GM18907 (cell line): ENCODE results near the gene C1QTNF1.
A peak's percentile ranks its signal among the peaks of the same experiment; 100 is the strongest.
"Not testable (repeated sequence)": the region's sequence is repeated elsewhere in the genome, so short reads cannot be mapped to it uniquely, and the experiment has no call there.

Experiments used
- ATAC-seq: cut with Tn5 transposase; IDR thresholded peaks from one replicate; pipeline ENCODE4 v1.9.1; 2021; ENCODE audit warnings: mild to moderate bottlenecking, moderate library complexity; ENCODE audit not compliant: unreplicated experiment

The C1QTNF1 gene

GRCh38 chr17:79005063-79005861 lies 18.7 kb upstream of the C1QTNF1 start:
- ATAC-seq: no peak

GRCh38 chr17:79006046-79006445 lies 17.9 kb upstream of the C1QTNF1 start:
- ATAC-seq: no peak

- ATAC-seq: no peak
Observed at GRCh38 chr17:79006794-79007503, 17.0 kb upstream of the C1QTNF1 start.

GRCh38 chr17:79007504-79008381 lies 16.2 kb upstream of the C1QTNF1 start:
- ATAC-seq: no peak

- ATAC-seq: no peak
Observed at GRCh38 chr17:79008666-79009387, 15.1 kb upstream of the C1QTNF1 start.

GRCh38 chr17:79009397-79010303 lies 14.3 kb upstream of the C1QTNF1 start, which contains the start of gene CANT1:
Gene CANT1, minus strand, starts transcription at chr17:79009764. Its CDS starts 12,142 bp downstream, at chr17:78997622.
- ATAC-seq: peak; percentile 75

GRCh38 chr17:79010304-79010646 lies 13.7 kb upstream of the C1QTNF1 start:
- ATAC-seq: peak; percentile 7

GRCh38 chr17:79011451-79012147 lies 12.4 kb upstream of the C1QTNF1 start:
- ATAC-seq: no peak

GRCh38 chr17:79012563-79013134 lies 11.3 kb upstream of the C1QTNF1 start:
- no peak for ATAC-seq

GRCh38 chr17:79014158-79014758 lies 9.7 kb upstream of the C1QTNF1 start:
- no peak for ATAC-seq

GRCh38 chr17:79017546-79018369 lies 6.2 kb upstream of the C1QTNF1 start:
- ATAC-seq: no peak

- no peak for ATAC-seq
Observed at GRCh38 chr17:79018370-79018695, 5.6 kb upstream of the C1QTNF1 start.

- ATAC-seq: no peak
Observed at GRCh38 chr17:79019261-79019631, 4.7 kb upstream of the C1QTNF1 start.

GRCh38 chr17:79019632-79020584 lies 4.1 kb upstream of the C1QTNF1 start:
- no peak for ATAC-seq

- ATAC-seq: no peak
Observed at GRCh38 chr17:79020631-79021301, 3.2 kb upstream of the C1QTNF1 start.

- ATAC-seq: not testable (repeated sequence)
Observed at GRCh38 chr17:79021929-79022328, 2.0 kb upstream of the C1QTNF1 start.
